ENCODE measurements around the gene TXNRD1. TPM values are rescaled to one million over a fixed set of nuclear protein-coding genes. Genes with fewer than 3 reads are reported as not detected.

The TXNRD1 gene
- total RNA-seq, 2 donors from 2014 or later = 75.8 to 103 TPM

DNA sequence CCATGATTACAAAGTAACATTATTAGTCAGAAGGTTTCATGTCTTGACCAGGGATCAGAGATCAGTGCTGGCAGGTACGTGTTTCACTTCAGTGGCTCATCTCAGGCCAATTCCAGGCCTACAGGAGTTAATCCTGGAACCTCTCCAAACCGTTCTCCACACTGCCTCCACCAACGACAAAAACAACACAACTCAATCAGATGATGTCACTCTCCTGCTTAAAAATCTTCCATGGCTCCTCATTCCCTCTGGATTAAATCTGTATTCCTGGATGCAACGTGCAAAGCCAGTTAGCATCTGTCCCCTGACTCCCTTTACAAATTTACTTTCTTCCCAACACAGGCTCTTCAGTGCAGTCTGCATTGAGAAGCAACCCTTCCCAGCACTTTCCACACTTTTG is 34.3 kb upstream of the TXNRD1 start:
- no peaks in the 10 kb centered on the region for H3K9me3 Mint-ChIP-seq
- H3K4me3 Mint-ChIP-seq = no peak overlapping the region
- no peak overlapping the region for H3K27ac Mint-ChIP-seq
- ATAC-seq = no peak
- peaks cover 2 to 5% of the 10 kb centered on the region in 2 donors for H3K27me3 Mint-ChIP-seq
- no peak for DNase-seq (ENCODE audit: low spot score)
- H3K4me1 Mint-ChIP-seq (ENCODE audit: low read depth in 2 of 2) = peaks cover 21 to 23% of the 10 kb centered on the region in 2 donors
- H3K36me3 Mint-ChIP-seq = no peaks in the 10 kb centered on the region

DNA sequence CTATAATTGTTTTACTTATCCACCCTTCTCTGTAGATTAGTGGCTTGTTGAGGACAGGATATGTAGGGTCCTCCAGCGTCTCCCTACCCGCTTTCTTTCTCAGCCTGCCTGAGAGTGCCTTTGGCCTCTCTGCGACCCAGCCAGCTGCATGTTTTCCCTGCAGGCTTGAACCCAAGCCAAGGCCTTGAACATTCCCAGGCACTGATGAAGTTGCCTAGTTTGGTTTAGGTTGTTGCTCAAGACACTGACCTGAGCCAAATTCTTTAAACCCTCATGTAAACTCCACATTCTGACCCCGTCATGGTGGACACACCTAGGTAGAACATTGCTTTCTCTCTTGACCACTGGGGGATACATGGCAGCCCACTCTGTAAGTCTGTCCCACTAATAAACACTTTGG is 33.4 kb upstream of the TXNRD1 start:
- no peaks in the 10 kb centered on the region for H3K36me3 Mint-ChIP-seq
- H3K4me3 Mint-ChIP-seq = no peak overlapping the region
- ATAC-seq (no peak), DNase-seq (ENCODE audit: low spot score) (no peak)
- peaks cover 19 to 20% of the 10 kb centered on the region in 2 donors for H3K4me1 Mint-ChIP-seq (ENCODE audit: low read depth in 2 of 2)
- H3K27me3 Mint-ChIP-seq = peaks cover 2 to 5% of the 10 kb centered on the region in 2 donors
- peak overlapping the region in 1 of 2 donors; percentile 43 for H3K27ac Mint-ChIP-seq
- H3K9me3 Mint-ChIP-seq = no peaks in the 10 kb centered on the region

DNA sequence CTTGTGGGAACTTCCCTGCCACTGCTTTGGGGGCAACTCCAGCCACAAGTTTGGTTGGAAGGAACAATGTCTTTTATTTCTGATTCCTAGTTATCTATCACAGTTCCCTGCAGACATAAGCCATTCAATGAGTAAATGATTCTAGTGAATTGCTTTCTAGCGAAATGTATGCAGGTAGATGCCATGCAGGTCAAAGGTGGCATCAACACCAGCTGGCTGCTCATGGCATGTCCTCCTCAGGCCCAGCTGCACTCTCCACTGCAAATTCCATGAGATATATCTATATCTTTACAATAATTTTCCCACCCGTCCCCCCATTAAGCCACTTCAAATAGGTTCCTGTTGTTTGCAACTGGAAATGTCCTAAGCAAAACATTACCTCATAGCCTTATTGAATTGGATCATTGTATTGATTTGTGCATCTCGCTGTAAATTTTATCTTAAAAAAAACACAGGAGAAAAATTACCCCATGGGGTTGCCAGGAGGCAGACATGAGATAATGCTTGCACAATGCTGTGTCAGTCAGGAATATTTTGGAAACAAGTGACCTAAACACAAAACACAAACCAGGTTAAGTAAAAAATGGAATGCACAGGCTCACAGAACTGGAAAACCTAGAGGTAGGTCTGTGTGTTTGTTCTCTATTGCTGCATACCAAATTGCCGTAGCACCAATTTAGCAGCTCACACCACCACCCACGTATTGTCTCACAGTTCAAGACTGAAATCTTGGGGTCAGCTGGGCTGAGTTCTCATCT is 32.8 kb upstream of the TXNRD1 start:
- no peak overlapping the region for H3K4me3 Mint-ChIP-seq
- ATAC-seq (peak; percentile 35 to 46), DNase-seq (ENCODE audit: low spot score) (no peak)
- H3K27ac Mint-ChIP-seq = peak overlapping the region in 1 of 2 donors; percentile 58
- H3K9me3 Mint-ChIP-seq = no peaks in the 10 kb centered on the region
- no peaks in the 10 kb centered on the region for H3K36me3 Mint-ChIP-seq
- peaks cover 13 to 14% of the 10 kb centered on the region in 2 donors for H3K4me1 Mint-ChIP-seq (ENCODE audit: low read depth in 2 of 2)
- peaks cover 2 to 5% of the 10 kb centered on the region in 2 donors for H3K27me3 Mint-ChIP-seq

GRCh38 chr12:104183443-104183842 is 32.1 kb upstream of the TXNRD1 start:
- no peaks in the 10 kb centered on the region for H3K36me3 Mint-ChIP-seq
- DNase-seq (ENCODE audit: low spot score) = no peak
- peak overlapping the region in 1 of 2 donors; percentile 58 for H3K27ac Mint-ChIP-seq
- peak overlapping the region; percentile 32 for H3K4me3 Mint-ChIP-seq
- peak; percentile 56 to 67 for ATAC-seq
- no peaks in the 10 kb centered on the region for H3K9me3 Mint-ChIP-seq
- peaks cover 6 to 7% of the 10 kb centered on the region in 2 donors for H3K4me1 Mint-ChIP-seq (ENCODE audit: low read depth in 2 of 2)
- H3K27me3 Mint-ChIP-seq = peaks cover 2 to 5% of the 10 kb centered on the region in 2 donors

- Mint-ChIP-seq H3K36me3 (no peaks in the 10 kb centered on the region), H3K4me3 (no peak overlapping the region), H3K4me1 (ENCODE audit: low read depth in 2 of 2) (peaks cover 4 to 5% of the 10 kb centered on the region in 2 donors), H3K27me3 (peaks cover 2 to 5% of the 10 kb centered on the region in 2 donors), H3K27ac (no peak overlapping the region), H3K9me3 (no peaks in the 10 kb centered on the region)
- ATAC-seq (no peak), DNase-seq (ENCODE audit: low spot score) (no peak)
Observed at GRCh38 chr12:104187446-104188155, 28.0 kb upstream of the TXNRD1 start.

DNA sequence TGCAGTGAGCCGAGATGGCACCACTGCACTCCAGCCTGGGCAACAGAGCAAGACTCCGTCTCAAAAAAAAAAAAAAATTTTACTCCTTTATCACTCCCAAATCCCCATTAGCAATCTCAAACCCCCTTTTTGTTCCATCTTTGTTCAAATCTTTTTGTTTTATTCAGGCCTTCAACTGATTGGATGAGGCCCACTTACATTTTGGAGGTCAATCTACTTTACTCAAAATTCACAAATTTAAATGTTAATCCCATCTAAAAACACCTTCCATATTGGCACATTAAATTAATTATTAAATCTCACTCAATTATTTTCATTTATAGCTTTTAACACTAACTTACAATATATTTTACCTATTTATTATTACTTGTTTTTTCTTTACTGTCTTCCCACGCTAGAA is 27.0 kb upstream of the TXNRD1 start:
- H3K4me3 Mint-ChIP-seq = no peak overlapping the region
- no peak overlapping the region for H3K27ac Mint-ChIP-seq
- no peaks in the 10 kb centered on the region for H3K36me3 Mint-ChIP-seq
- H3K9me3 Mint-ChIP-seq = no peaks in the 10 kb centered on the region
- DNase-seq (ENCODE audit: low spot score) (no peak), ATAC-seq (no peak)
- H3K4me1 Mint-ChIP-seq (ENCODE audit: low read depth in 2 of 2) = peaks cover under 1% of the 10 kb centered on the region in 2 donors
- H3K27me3 Mint-ChIP-seq = peaks cover 2 to 5% of the 10 kb centered on the region in 2 donors

- Mint-ChIP-seq H3K4me1 (ENCODE audit: low read depth in 2 of 2) (peaks cover 0 to 5% of the 10 kb centered on the region in 2 donors), H3K9me3 (no peaks in the 10 kb centered on the region), H3K27ac (peak overlapping the region in 1 of 2 donors; percentile 30), H3K36me3 (no peaks in the 10 kb centered on the region), H3K27me3 (peaks cover 11 to 19% of the 10 kb centered on the region in 2 donors), H3K4me3 (no peak overlapping the region)
- ATAC-seq (no peak), DNase-seq (ENCODE audit: low spot score) (no peak)
Observed at GRCh38 chr12:104189915-104190555, 25.5 kb upstream of the TXNRD1 start.

- H3K4me3 Mint-ChIP-seq = no peak overlapping the region
- H3K9me3 Mint-ChIP-seq = no peaks in the 10 kb centered on the region
- ATAC-seq (no peak), DNase-seq (ENCODE audit: low spot score) (no peak)
- H3K27ac Mint-ChIP-seq = no peak overlapping the region
- H3K27me3 Mint-ChIP-seq = peaks cover 10 to 19% of the 10 kb centered on the region in 2 donors
- H3K4me1 Mint-ChIP-seq (ENCODE audit: low read depth in 2 of 2) = peaks cover 0 to 5% of the 10 kb centered on the region in 2 donors
- no peaks in the 10 kb centered on the region for H3K36me3 Mint-ChIP-seq
Observed at GRCh38 chr12:104190641-104191176, 24.9 kb upstream of the TXNRD1 start.

- Mint-ChIP-seq H3K9me3 (no peaks in the 10 kb centered on the region), H3K4me3 (no peak overlapping the region), H3K27me3 (peaks cover 38 to 58% of the 10 kb centered on the region in 2 donors), H3K27ac (peak overlapping the region in 1 of 2 donors; percentile 12), H3K36me3 (peaks cover 12% of the 10 kb centered on the region), H3K4me1 (ENCODE audit: low read depth in 2 of 2) (peaks cover 2 to 5% of the 10 kb centered on the region in 2 donors)
- ATAC-seq (no peak), DNase-seq (ENCODE audit: low spot score) (no peak)
Observed at GRCh38 chr12:104197264-104197663, 18.3 kb upstream of the TXNRD1 start.

- DNase-seq (ENCODE audit: low spot score) (no peak), ATAC-seq (no peak)
- Mint-ChIP-seq H3K36me3 (peaks cover 12% of the 10 kb centered on the region), H3K4me3 (no peak overlapping the region), H3K27ac (no peak overlapping the region), H3K4me1 (ENCODE audit: low read depth in 2 of 2) (peaks cover 0 to 2% of the 10 kb centered on the region in 2 donors), H3K9me3 (no peaks in the 10 kb centered on the region), H3K27me3 (peaks cover 30 to 44% of the 10 kb centered on the region in 2 donors)
Observed at GRCh38 chr12:104199964-104200363, 15.6 kb upstream of the TXNRD1 start.

DNA sequence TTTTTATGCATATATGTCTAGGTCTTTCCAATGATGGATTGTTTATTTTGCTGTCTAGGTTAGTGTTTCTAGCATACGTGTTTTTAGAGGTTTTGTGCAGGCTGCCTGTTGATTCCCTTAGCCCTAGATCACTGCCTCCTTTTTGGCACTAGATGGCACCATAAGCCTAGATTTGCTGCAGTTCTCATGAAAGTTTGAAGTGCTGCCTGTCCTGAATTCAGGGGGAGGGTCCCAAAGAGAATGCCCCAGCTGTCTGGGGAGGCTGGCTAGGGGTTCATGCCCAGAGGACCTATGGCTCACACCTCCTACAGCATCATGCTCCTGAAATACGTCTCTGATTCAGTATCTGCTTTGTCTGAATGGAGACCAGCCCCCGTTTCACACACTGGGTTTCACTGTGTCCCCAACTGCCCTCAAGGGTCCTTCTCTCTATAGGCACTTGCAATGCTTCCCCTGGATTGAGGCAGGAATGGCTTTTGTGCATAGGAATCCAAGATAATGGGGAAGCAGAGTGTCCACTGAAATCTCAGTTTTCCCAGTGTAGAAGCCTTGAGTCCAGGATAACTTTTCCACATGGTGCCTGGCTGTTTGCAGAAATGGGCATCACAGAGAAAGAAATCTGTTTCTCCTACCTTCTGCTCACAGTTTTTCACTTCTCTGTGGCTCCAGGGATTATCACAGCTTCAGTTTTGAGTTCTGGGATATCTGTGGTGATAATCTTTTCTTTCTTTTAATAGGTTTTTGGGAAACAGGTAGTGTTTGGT is 14.2 kb upstream of the TXNRD1 start:
- Mint-ChIP-seq H3K36me3 (peaks cover 12% of the 10 kb centered on the region), H3K4me3 (no peak overlapping the region)
- ATAC-seq = peak; percentile 66 to 74

GRCh38 chr12:104204690-104205480 is 10.7 kb upstream of the TXNRD1 start:
- DNase-seq (ENCODE audit: low spot score) = no peak
- Mint-ChIP-seq H3K27ac (no peak overlapping the region), H3K27me3 (peaks cover 14 to 15% of the 10 kb centered on the region in 2 donors), H3K9me3 (no peaks in the 10 kb centered on the region), H3K4me3 (no peak overlapping the region), H3K4me1 (ENCODE audit: low read depth in 2 of 2) (peaks cover 0 to 2% of the 10 kb centered on the region in 2 donors), H3K36me3 (peaks cover 11% of the 10 kb centered on the region)
- no peak for ATAC-seq

More for the DNA sequence above, 14.2 kb upstream of the TXNRD1 start:
- Mint-ChIP-seq H3K4me1 (ENCODE audit: low read depth in 2 of 2) (peaks cover 0 to 2% of the 10 kb centered on the region in 2 donors), H3K27me3 (peaks cover 21 to 32% of the 10 kb centered on the region in 2 donors), H3K9me3 (no peaks in the 10 kb centered on the region), H3K27ac (no peak overlapping the region)
- peak; percentile 75 for DNase-seq (ENCODE audit: low spot score)

Measured in natural killer cell treated with Interleukin-12 subunit alpha and Interleukin-12 subunit beta and Interleukin-15 and Interleukin-18, amount 100 ng/mL, for 72 hours (primary cell).